ENCODE measurements around the gene ZNF330.
"Not testable (repeated sequence)": the region's sequence is repeated elsewhere in the genome, so short reads cannot be mapped to it uniquely, and the experiment has no call there.

ZNF330 gene

DNA sequence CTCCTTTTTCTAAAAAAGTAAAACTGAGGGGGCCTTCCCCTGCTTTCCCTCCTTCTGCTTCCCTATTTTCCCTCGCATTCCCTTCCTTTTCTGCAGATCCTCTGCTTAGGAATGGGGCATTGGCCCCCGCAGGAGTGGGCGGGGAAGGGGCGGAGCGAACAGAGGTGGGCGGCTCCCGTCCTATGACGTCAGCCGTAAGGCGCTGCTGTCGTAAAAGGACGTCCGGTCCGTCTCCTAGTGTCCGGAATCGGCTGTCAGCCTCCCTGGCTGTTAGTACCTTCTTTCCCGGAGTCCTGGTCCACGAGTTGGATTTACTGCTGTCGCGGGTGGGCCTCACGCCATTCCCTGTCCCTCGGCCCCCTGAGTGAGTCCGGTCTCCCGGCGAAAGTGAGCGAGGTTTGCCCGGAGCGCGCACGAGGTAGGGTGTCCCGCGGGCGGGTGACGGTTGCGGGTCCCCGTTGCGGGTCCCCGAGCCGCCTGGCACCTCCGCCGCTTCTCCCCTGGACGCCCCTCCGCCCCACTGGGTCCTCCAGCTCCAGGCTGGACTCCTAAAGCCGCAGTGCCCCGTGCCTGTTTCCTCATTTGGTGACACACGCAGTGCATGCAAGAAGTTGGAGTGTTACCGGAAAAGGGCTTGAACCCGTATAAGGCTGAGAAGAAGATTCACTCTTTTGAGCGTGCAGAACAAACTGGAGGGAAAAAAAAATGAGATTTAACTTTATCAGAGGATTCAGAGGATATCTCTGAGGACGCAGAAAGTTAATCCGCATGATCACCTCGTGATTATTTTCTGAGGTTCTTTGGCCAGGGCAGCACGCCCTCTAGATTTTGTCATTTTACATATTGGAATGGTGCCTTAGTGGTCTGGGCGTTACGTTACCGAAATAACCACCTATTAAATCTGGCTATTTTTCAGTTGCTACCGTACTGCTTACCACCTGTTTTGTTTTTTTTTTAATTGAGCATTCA lies at the start of gene ZNF330:
TSS of gene ZNF330 (plus strand) at position 205 of the 969 bp plus-strand sequence. CDS start 1,477 bp downstream, outside the sequence.
- DNase-seq (ENCODE audit: low read depth), result peak; percentile 81

DNA sequence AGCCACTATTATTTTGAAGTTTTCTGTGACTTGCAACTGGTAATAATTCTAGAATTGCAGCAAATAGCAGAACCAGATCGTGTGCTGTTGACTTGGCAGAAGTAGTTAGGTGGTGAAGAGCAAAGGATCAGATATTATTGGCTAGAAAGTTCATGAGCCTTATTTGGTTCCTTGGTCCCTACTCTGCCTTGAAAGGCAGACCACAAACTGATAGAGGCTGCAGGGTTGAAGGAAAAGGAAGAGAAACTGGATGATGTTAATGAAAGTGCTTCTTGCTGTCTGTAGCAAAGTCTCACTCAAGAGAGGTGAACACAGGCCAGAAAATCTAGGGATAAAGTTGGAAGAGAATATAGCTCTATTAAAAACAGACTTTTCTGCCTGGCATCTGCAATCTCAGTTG lies 46.2 kb upstream of the ZNF330 start:
- no peak for DNase-seq (ENCODE audit: low read depth)

DNA sequence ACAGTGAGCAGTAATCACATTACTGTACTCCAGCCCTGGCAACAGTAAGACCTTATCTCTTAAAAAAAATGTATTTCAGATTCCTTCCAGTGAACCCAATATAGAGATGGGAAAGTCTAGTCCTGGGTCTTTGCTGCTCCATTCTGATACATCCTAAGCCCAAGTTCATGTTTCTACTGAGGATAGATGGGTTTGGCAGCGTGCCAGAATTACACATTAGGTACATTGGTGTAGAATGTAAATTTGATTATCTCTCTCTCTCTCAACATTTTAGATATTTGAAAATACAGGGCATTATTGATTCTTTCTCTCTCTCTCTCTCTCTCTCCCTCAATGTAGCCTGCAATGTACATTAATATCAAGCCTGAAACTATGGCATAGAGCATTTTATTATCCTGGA lies 43.5 kb upstream of the ZNF330 start:
- DNase-seq (ENCODE audit: low read depth), result no peak

DNA sequence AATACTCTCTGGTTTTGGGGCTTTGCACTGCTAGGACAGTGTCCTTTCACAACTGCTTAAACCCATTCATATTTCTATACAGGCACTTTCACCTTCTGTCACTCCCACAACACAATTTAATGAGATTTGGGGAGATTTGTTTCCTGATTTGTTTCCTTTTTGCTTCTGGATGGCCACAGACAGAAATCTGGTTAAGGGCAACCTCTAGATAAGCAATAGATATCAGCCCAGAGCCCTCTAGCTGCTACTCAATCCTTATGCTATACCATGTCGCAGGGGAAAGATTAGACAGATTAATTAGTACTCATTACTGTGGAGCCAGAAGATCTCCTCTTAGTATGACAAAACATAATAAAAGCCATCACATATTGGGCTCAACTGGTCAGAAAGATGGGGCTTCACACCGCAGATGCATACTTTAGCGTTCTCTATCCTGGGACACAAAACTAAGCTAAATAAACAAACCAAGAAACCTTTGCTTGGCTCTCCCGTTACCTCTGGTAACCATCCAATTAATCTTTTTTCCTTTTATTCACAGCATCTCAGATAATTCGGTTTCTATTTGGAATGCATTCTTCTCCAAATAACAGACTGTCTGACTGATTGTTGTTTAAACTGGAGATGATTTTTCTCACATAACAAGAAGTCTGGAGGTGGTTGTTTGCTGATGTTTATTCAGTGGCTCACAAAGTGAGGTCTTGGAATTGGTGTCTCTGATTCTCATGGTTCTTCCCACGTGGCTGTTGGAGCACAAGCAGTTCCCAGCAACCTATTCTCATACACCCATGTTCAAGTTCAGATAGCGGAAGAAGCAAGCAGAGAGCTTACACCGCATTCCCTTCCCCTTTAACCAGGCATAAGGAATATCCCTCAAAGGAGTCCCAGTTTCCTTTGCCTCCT lies 41.0 kb upstream of the ZNF330 start:
- no peak for DNase-seq (ENCODE audit: low read depth)

DNA sequence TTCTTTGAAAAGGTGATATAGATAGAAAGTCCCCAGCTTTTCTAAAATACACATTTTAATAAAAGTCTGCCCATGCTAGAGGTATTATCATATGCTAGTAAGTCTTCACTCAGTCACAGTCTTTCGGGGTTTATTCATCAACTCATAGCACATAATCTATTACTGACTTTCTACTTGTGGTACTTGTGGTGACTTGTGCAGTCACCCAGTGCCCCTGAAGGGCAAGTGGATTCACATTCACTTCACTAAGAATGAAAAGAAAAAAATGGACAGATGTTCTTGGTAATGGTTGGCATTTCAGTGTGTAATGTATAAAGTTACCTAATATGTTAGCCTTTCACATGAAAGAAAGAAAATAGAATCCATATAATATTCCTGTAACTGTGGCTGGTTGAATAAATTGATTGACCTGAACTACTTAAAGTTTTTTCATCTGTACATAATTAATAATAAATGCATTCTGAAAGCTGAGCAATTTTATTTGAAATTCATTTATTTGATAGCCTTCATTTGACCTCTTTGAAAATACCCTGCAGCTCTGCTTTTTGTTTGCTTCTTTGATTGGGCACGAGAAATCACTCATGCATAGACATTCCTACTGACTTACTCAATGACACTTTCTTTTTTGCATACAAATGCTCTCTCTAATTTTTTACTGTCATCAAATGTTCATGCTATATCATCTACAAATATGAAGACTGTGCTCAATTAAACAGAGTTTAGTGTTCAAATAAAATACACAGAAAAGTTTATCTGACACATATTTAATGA lies 39.5 kb upstream of the ZNF330 start:
- DNase-seq (ENCODE audit: low read depth), result no peak

DNA sequence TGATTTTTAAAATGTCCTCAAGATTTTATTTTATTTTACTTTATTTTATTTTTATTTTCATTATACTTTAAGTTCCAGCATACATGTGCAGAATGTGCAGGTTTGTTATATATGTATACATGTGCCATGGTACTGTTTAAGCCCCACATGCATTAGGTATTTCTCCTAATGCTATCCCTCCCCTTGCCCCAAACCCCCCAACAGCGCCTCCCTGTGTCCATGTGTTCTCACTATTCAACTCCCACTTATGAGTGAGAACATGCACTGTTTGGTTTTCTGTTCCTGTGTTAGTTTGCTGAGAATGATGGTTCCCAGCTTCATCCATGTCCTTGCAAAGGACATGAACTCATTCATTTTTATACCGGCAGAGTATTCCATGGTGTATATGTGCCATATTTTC lies 37.2 kb upstream of the ZNF330 start:
- DNase-seq (ENCODE audit: low read depth), result not testable (repeated sequence)

DNA sequence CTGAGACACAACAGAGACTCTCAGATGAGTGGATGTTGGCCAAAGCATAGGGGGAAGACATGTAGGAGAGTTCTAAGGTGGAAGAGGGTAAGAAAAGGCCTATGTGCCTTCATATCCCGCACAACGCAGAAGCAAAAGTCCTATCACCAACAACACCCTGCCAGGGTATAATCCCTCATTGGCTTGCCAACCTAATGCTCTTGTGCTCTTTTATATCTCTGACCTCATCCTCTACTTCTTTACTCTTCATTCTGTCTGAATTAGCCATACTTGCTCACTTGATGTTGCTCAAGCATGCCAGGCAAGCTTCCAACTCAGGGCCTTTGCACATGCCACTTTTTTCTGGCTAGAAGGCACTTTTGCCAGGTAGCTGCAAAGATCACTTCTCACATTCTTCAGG lies 28.1 kb upstream of the ZNF330 start:
- DNase-seq (ENCODE audit: low read depth), result no peak

DNA sequence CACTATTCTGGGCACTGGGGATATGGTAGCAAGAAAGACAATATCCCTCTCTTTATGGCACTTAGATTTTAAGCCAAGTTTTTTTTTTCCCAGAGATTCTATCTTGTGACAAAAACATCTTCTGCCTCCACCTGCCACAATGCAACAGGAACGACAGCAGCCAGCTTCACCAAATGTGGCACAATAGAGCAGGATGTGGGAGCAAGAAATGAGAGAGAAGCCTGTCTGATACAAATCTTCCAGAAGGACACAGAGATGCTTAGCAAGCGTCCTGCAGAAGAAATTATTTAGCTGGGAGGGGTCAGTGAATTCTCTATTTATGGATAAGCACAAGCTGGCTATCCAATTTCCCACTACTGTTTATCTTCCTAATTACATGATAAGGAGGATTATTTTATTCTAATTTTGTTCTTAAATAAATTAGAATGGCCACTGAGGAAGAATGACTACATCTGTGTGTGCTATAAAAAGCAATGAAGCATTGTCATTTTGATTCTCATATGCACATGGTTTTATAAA lies 27.1 kb upstream of the ZNF330 start:
- DNase-seq (ENCODE audit: low read depth), result no peak

DNA sequence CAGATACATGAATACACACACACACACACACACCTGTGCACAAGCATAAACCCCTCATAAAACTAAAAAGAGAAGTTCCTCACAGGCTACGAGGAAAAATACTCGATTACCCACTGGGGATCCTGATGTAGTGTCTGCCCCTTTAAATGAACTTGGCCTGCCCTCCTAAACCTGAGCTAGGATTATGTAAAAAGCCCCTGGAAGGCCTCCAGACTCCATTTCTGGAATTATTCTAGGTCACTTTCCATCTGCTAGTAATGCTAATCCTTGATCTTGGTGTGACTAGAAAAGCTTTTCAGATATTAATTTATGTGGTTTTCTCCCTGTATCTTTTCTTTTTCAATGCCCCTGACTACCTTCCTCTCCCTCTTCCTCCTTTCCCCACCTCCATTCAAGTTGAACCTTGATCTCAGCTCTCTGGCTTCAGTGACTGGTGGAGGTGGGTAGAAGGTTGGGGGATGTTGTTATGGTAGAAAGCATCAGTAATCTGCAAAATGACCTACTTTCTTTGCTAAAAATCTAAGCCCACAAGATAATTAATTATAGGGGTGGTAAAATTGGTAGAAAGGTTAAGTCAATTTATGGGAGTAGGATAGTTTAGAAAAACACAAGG lies 25.5 kb upstream of the ZNF330 start:
- no peak for DNase-seq (ENCODE audit: low read depth)

DNA sequence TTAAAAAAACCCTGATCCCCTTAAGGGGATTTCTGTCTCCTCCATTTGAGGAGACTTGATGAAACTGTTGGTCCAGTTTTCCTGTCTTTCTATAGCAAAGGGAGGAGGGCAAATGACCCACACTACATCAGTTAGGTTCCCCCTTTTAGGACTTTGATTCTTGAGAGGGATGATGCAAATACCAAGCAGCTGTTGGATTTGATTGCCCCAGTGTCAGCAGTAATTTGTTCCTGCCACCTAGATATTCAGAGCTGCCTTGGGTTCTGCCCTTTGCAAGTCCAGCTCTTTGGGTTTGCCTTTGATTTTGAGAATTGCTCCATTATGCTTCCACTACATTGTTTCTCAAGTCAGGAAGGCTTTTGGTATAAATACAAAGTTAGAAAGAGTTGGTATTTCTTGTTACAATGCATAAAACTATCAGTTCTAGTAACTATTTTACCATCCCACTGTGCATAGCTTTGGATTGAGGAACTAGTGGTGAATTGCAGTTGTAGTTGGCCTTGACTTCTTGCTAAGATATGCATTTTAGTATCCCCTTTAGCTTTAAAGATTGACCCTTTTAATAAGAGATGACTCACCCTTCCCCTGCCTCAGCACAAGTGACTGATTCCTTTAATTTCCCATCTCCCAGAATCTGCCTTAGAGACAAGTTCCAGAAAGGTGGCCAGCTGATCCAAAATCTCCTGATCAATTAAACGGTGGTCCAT lies 24.3 kb upstream of the ZNF330 start:
- DNase-seq (ENCODE audit: low read depth), result no peak

DNA sequence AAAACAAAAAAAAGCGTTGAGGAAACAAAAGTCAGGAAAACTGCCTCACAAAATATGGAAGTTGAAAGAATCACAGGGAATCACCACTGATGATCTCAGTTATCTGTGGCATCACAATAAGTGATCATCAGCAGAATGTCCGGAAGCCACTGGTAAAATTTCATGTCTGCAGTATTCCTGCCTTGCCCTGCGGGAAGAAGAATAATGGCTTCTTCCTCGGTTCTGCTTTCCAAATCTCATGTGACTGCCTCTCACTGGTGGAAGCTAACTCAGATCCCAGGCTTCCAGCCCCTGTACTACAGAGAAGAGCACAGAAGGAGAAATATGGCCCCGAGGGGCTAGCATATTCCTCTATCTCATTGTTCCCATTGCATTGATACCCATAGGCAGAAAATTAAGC lies 12.7 kb upstream of the ZNF330 start:
- DNase-seq (ENCODE audit: low read depth), result no peak

DNA sequence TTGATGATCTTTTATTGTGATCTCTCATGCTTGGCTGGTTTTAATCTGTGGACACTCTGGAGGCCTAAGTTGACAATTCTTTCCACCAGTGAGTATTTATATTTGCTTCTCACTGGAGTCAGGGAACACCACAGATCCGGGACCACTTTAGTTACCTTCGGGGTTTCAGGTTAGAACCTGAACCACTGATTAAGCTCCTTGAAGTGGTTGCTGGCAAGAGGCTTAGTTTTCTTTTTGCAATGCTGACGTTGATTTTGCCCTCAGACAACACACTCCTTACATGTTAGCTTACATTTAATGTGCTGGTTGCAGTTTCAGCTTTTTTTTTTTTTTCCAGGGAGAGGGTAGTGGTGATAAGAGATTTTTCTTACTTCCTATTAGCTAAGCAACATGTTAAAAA lies 10.5 kb upstream of the ZNF330 start:
- no peak for DNase-seq (ENCODE audit: low read depth)

DNA sequence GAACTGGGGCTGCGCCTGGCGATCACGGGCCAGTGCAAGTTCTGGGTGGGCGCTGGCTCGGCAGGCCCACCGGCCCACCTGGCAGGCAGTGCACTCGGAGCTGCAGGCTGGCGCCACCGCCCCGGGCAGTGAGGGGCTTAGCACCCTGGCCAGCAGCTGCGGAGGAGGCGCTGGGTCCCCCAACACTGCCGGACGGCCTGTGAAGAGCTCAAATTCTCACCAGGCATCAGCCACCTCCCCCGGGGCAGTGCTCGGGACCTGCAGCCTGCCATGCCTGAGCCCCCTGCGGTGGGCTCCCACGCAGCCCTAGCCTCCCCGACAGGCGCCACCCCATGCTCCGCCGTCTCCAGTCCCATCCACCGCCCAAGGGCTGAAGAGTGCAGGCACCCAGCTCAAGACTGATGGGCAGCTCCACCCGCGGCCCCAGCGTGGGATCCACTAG lies 7.1 kb upstream of the ZNF330 start:
- DNase-seq (ENCODE audit: low read depth), result no peak

DNA sequence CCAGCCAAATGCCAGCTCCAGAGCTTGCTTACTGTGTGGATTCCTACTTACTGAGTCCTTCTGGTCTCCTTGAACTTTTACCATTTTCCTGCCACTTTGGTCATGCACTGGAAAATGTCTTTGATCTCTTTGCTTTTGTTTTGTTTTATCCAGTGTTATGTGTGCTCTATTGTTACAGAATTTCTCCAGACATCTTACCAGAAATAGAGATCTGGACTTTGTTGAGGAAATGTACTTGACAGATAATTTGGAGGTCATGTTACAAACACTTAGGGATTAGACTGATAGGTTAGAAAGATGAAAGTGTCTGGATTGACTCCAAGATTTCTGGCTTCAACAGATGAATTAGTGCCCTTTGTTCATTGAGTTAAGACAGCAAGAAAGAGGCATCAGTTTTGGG lies 5.7 kb upstream of the ZNF330 start:
- DNase-seq (ENCODE audit: low read depth), result no peak

DNA sequence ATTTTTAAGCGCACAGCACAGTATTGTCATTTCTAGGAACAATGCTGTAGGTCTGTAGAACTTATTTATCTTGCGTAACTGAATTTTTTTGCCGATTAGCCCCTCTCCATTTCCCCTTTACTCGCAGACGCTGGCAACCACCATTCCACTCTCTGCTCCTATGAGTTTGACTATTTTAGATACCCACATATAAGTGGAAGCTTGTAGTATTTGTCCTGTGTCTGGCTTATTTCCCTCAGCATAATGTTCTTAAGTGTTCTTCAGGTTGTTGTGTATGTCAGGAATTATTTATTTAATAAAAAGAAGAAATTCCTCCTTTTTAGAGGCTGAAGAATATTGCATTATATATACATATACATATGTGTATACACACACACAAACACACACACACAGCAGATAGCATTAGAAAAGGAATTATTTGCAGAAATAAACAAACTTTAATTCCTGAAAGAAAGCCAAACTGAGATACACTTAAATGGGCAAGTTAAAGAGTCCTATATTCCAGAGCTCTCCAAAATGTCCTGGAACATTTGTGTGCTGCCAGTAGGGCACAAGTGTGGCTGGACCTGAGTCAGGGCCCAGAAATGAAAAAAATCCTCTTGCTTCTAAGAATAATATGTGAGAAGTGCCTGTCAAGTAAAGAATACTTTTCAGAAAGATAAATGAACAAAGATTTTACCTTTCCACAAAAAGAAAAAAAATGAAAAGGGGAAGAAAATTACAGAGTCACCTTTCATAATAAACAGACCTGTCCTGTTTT lies 4.5 kb upstream of the ZNF330 start:
- DNase-seq (ENCODE audit: low read depth), result no peak

DNA sequence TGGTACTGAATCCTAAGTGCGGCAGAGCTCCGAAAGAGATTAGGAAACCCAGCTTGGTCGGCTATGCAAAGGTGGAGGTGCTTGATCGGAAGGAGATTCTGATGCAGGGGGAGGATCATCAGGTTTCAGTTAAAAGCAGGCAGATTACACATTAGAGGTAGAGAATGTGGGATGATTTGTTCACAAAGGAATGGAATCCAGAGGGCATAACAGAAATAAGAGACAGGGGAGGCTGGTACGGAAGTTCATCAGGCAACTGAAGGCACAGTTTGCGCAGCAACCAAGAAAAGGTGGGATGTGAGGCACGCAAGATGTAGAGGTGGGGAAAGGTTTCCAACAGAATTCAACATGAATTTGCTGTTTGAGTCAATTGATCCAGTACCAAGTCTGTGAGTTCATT lies 424 bp upstream of the ZNF330 start:
- no peak for DNase-seq (ENCODE audit: low read depth)

DNA sequence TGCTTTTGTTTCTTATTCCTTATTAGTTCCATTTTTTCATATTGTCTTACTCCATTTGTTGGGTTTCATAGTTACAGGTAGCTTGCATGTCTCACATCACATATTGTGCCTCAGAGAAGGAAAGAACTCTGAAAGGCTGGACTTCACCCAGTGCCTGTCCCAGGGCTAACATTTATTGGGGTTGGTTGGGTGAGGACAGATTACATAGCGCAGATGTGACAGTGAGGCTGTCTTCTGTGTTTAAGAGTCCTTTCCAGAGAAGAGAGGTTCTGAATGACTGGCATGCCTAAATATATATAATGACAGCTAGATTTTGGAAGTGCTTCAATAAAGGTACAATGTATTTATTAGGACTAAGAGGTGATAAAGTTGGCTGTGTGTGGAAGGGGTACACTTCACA lies 2.7 kb downstream of the ZNF330 start:
- DNase-seq (ENCODE audit: low read depth), result no peak

DNA sequence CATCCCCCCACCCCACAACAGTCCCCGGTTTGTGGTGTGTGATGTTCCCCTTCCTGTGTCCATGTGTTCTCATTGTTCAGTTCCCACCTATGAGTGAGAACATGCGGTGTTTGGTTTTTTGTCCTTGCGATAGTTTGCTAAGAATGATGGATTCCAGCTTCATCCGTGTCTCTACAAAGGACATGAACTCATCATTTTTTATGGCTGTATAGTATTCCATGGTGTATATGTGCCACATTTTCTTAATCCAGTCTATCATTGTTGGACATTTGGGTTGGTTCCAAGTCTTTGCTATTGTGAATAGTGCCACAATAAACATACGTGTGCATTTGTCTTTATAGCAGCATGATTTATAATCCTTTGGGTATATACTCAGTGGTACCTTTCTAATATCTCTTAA lies 6.6 kb downstream of the ZNF330 start:
- DNase-seq (ENCODE audit: low read depth), result not testable (repeated sequence)

DNA sequence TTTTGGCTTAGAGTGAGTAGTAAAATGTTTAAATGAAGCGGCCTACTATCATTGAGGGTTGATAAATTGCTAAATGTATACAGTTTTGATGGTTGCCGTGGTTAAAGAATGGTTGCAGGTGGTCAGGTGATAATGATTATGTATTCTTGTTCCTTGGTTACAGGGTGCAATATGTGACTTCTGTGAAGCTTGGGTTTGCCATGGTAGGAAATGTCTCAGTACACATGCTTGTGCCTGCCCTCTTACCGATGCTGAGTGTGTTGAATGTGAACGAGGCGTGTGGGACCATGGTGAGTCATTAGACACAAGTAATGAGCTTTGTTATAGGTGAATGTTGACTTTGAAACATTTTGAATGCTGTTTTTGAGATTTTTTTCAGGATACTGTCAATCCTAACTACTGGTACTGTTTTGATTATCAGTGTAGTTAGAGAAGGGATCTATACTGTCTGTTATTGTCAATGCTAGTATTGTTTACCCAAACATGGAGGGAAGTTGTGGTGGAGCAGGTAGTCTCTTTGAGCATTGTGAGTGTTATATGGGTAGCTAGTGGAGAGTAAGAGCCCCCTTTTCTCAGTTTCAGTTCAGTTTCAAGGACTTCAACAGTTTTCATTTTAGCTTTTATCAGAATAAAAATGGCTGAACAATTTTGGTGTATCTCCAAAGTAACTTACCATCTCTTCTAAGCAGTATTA lies 8.9 kb downstream of the ZNF330 start:
- DNase-seq (ENCODE audit: low read depth), result no peak

Measured in stromal cell of bone marrow (primary cell).